ENCODE results near the gene FABP2.
"Not testable (repeated sequence)": the region's sequence is repeated elsewhere in the genome, so short reads cannot be mapped to it uniquely, and the experiment has no call there.

The FABP2 gene

DNA sequence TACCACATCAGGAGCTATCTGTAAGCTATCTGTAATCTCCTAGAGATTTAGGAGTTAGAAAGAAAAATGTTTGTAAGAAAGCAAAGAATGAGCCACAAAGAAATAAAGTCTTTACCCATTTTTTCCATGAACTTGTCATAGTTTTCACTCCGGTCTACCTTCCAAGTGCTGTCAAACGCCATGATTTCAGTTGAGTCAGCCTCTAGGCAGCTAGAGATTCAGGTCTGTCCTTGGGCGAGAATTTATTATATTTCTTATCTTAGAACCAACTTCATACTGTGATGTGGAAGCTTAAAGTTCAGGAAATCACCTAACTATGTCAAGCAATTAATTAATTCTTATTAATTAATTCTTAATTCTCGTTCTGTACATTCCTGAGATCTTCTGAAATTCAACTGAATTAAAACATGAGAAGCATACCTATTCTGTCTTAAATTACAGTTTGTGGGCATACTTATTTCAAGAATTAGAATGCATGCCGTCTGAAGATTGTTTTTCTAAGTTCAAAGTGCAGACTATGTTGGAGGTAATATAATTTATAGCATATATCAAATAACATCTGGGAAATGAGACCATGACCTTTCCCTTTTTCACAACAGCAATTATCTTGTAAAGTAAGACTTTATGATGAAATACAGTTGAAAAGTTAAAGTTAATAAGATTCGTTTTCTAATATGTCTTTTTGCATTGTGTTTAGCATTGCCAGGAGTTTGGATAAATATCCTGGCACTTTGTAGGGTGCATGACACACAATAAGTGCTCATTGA is at the start of gene FABP2:
TSS of gene FABP2 (minus strand) at position 218 of the 767 bp plus-strand sequence. CDS start at position 182, 36 bp downstream.
- Mint-ChIP-seq H3K4me1 (no peaks in the 10 kb centered on the region), H3K4me3 (no peak within 1 kb of the TSS), H3K27me3 (peaks cover 2% of the 10 kb centered on the region), H3K27ac (no peak within 1 kb of the TSS), H3K36me3 (ENCODE audit: low read depth) (no peaks in the 10 kb centered on the region), H3K9me3 (no peaks in the 10 kb centered on the region)
- DNase-seq (no peak), ATAC-seq (no peak)

GRCh38 chr4:119370951-119371683 is 49.2 kb upstream of the FABP2 start:
- not testable (repeated sequence) for H3K36me3 Mint-ChIP-seq (ENCODE audit: low read depth); H3K27ac Mint-ChIP-seq; ATAC-seq; DNase-seq; H3K4me3 Mint-ChIP-seq; H3K9me3 Mint-ChIP-seq; H3K27me3 Mint-ChIP-seq
- H3K4me1 Mint-ChIP-seq = peaks cover 39% of the 10 kb centered on the region

DNA sequence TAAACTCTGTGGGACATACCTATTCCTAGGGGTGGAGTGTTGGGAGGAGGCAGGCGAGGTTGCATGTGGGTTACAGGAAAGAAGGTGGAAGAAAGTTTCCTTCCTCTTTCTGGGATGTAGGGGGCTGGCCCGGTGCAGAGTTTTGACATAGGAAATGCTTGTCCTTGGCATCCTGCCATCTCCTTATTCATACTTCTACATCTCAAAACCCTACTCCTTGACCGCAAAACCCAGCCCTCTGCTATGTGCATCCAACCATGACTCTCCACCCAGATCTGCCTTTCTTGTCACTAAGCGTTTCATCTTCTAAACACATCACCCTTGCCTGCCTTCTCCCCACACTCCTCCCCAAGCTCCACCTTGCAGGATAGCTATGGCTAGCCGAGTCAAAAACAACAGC is 48.5 kb upstream of the FABP2 start:
- not testable (repeated sequence) for H3K36me3 Mint-ChIP-seq (ENCODE audit: low read depth); H3K27me3 Mint-ChIP-seq; H3K27ac Mint-ChIP-seq; H3K4me3 Mint-ChIP-seq; H3K9me3 Mint-ChIP-seq
- H3K4me1 Mint-ChIP-seq = peaks cover 35% of the 10 kb centered on the region
- peak; percentile 55 for DNase-seq
- peak; percentile 97 for ATAC-seq

- not testable (repeated sequence) for ATAC-seq; H3K36me3 Mint-ChIP-seq (ENCODE audit: low read depth); H3K27ac Mint-ChIP-seq; H3K27me3 Mint-ChIP-seq; H3K4me3 Mint-ChIP-seq; H3K9me3 Mint-ChIP-seq; DNase-seq
- H3K4me1 Mint-ChIP-seq = peaks cover 26% of the 10 kb centered on the region
Measured at GRCh38 chr4:119366802-119367201, 44.9 kb upstream of the FABP2 start.

GRCh38 chr4:119364203-119364602 is 42.3 kb upstream of the FABP2 start:
- H3K4me1 Mint-ChIP-seq = peaks cover 10% of the 10 kb centered on the region
- H3K36me3 Mint-ChIP-seq (ENCODE audit: low read depth); H3K27ac Mint-ChIP-seq; H3K27me3 Mint-ChIP-seq; ATAC-seq; H3K9me3 Mint-ChIP-seq; H3K4me3 Mint-ChIP-seq; DNase-seq: not testable (repeated sequence)

DNA sequence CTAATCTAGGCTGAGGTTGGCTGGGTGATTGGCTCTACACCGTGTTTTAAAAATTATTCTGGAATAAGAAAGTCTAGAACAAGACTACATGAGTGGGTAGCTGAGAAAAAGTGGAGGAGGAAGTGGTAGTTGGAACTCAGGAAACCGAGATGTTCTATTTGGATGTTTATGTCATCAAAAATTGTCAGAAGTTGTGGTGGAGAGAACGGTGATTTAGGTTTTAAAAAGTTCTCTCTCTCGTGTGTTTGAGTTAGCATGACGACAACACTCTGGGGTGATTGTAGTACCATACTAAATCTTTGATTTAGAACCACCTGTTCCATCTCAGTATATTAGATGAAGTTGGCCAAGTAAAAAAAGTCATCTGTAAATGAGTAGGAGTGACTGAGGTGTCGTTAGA is 41.4 kb upstream of the FABP2 start:
- DNase-seq; H3K27me3 Mint-ChIP-seq; H3K36me3 Mint-ChIP-seq (ENCODE audit: low read depth); H3K9me3 Mint-ChIP-seq; H3K4me3 Mint-ChIP-seq; ATAC-seq; H3K27ac Mint-ChIP-seq: not testable (repeated sequence)
- H3K4me1 Mint-ChIP-seq = peaks cover 10% of the 10 kb centered on the region

- not testable (repeated sequence) for ATAC-seq; H3K27me3 Mint-ChIP-seq; H3K4me3 Mint-ChIP-seq; H3K36me3 Mint-ChIP-seq (ENCODE audit: low read depth); H3K9me3 Mint-ChIP-seq; DNase-seq; H3K27ac Mint-ChIP-seq
- H3K4me1 Mint-ChIP-seq = peaks cover 10% of the 10 kb centered on the region
Measured at GRCh38 chr4:119362413-119362812, 40.5 kb upstream of the FABP2 start.

GRCh38 chr4:119359873-119360272 is 37.9 kb upstream of the FABP2 start:
- not testable (repeated sequence) for H3K27ac Mint-ChIP-seq; DNase-seq; H3K36me3 Mint-ChIP-seq (ENCODE audit: low read depth); H3K4me1 Mint-ChIP-seq; H3K27me3 Mint-ChIP-seq; H3K4me3 Mint-ChIP-seq; H3K9me3 Mint-ChIP-seq; ATAC-seq

- H3K4me1 Mint-ChIP-seq; H3K27ac Mint-ChIP-seq; H3K36me3 Mint-ChIP-seq (ENCODE audit: low read depth); H3K27me3 Mint-ChIP-seq; H3K4me3 Mint-ChIP-seq; DNase-seq; ATAC-seq; H3K9me3 Mint-ChIP-seq: not testable (repeated sequence)
Measured at GRCh38 chr4:119356796-119357195, 34.9 kb upstream of the FABP2 start.

DNA sequence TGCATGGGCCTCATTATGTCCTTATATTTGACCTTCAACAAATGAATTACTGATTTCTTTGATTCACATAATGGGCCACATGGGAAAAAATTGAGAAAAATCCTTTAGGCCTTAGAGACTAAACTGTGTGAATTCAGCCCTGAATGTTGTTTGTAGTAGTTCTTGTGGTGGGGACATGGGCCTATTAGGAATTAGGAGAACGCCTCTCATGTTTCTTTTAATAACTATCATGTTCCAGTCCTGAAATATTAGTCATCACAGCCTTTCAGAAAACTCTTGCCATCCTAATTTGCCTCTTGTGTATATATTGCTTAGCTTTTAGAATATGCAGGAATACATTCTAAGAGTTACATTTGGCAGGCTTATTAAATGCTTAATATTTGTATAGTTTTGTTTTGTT is 34.1 kb upstream of the FABP2 start:
- not testable (repeated sequence) for H3K4me3 Mint-ChIP-seq; ATAC-seq; DNase-seq; H3K36me3 Mint-ChIP-seq (ENCODE audit: low read depth); H3K4me1 Mint-ChIP-seq; H3K27me3 Mint-ChIP-seq; H3K27ac Mint-ChIP-seq; H3K9me3 Mint-ChIP-seq

DNA sequence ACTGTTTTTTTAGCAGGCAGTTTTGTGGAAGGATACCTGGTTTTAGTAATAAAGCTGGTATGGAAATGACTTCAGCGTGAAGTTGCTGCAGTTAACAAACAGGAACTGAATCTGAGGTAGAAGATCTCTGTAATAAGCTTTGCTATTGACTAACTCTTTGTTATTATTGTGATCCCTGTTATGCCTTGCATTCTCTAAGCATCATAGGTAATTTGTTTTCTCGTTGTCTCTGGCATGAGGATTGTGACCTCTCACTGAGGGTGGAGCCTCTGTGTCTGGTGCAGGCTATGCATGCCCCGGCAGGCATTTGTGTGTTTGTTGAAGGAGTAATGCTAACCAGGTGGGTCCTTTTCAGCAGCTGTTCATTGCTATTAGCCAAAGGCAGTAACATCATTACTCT is 31.4 kb upstream of the FABP2 start:
- not testable (repeated sequence) for H3K36me3 Mint-ChIP-seq (ENCODE audit: low read depth); ATAC-seq; H3K27me3 Mint-ChIP-seq; DNase-seq; H3K9me3 Mint-ChIP-seq; H3K27ac Mint-ChIP-seq; H3K4me3 Mint-ChIP-seq; H3K4me1 Mint-ChIP-seq

DNA sequence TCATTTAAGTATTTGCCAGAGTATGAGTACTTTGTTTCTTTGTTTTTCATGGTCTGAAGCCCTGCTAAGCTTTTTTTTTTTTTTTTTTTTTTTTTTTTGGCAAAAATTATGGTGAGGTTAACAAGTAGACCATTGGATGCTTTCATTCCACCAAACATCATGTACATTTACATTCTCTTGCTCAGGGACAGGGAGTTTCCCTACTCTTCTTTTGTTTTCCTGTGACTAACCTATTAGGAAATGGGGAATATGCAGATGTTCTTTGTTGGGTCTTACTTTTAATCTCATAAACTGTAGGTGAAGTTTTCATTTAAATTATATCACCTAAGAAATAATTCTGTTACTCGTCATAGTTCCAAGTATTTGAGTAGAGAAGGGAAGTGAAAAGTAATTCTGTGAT is 26.2 kb upstream of the FABP2 start:
- H3K27ac Mint-ChIP-seq; H3K27me3 Mint-ChIP-seq; ATAC-seq; H3K9me3 Mint-ChIP-seq; DNase-seq; H3K4me3 Mint-ChIP-seq; H3K36me3 Mint-ChIP-seq (ENCODE audit: low read depth); H3K4me1 Mint-ChIP-seq: not testable (repeated sequence)

- DNase-seq; H3K27me3 Mint-ChIP-seq; H3K27ac Mint-ChIP-seq; H3K9me3 Mint-ChIP-seq; ATAC-seq; H3K4me1 Mint-ChIP-seq; H3K36me3 Mint-ChIP-seq (ENCODE audit: low read depth); H3K4me3 Mint-ChIP-seq: not testable (repeated sequence)
Measured at GRCh38 chr4:119343293-119343692, 21.4 kb upstream of the FABP2 start.

GRCh38 chr4:119339895-119340294 is 18.0 kb upstream of the FABP2 start:
- H3K27me3 Mint-ChIP-seq; H3K9me3 Mint-ChIP-seq; DNase-seq; ATAC-seq; H3K27ac Mint-ChIP-seq; H3K4me1 Mint-ChIP-seq; H3K4me3 Mint-ChIP-seq; H3K36me3 Mint-ChIP-seq (ENCODE audit: low read depth): not testable (repeated sequence)

DNA sequence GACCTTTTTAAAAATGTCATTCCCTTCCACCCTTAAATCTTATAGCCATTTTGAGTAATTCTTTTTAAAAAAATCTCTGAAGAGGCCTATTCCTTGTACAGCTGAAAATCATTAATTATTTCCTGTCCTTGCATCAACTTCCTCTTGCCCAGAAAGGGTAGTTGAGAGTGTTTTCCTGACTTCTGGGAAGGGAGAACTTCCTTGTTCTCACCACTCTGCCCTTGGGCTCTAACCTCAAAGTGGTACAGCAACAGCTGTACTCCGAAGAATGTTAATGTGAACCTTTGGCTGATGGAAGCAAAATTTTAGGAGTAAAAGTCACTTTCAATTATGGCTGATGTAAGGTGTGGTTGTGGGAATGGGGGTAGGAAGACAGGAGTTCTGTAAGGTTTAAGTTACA is 15.1 kb upstream of the FABP2 start:
- no peak for DNase-seq
- H3K4me1 Mint-ChIP-seq = no peaks in the 10 kb centered on the region

More for the DNA sequence above, 15.1 kb upstream of the FABP2 start:
- Mint-ChIP-seq H3K4me3 (no peak overlapping the region), H3K36me3 (ENCODE audit: low read depth) (no peaks in the 10 kb centered on the region), H3K27ac (no peak overlapping the region), H3K9me3 (no peaks in the 10 kb centered on the region), H3K27me3 (no peaks in the 10 kb centered on the region)
- ATAC-seq = no peak
